Measurements from ENCODE around the gene BPGM.

BPGM gene

DNA sequence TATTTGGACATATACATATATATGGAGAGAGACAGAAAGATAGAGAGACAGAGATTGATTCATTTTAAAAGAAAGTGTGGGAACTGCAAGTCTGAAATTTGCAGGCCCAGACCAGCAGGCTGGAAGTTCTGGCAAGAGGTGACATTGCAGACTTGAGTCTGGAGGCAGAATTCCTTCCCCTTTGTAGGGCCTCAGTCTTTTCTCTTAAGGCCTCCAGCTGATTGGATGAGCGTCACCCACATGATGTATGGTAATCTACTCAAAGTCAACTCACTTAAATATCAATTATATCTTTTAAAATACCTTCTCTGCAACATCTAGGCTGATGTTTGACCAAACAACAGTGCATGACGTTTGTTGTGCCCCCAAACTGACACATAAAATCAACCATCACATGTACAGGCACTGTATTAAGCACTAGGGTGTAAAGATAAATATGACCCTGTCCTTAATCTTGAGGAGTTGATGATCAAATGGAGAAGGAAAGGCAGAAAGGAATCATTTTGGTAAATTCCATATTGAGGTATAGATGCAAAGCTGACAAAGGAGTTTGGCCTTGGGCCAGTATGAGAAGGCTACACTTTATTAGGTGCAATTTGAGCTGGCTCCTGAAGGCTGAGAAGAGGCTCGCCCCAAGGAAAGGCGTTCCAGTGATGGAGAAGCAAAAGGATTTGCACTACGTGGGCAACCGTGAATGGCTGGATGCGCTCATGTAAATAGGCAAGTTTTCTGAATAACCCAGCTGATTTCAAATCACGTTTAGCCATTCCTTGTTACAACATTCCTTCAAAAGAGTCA is 52.6 kb downstream of the BPGM start:
- no peak for DNase-seq

GRCh38 chr7:134699899-134700298 is 53.2 kb downstream of the BPGM start:
- DNase-seq: no peak

GRCh38 chr7:134701272-134701671 is 54.6 kb downstream of the BPGM start:
- no peak for DNase-seq

- no peak for DNase-seq
Measured at GRCh38 chr7:134702366-134703240, 56.0 kb downstream of the BPGM start.

DNA sequence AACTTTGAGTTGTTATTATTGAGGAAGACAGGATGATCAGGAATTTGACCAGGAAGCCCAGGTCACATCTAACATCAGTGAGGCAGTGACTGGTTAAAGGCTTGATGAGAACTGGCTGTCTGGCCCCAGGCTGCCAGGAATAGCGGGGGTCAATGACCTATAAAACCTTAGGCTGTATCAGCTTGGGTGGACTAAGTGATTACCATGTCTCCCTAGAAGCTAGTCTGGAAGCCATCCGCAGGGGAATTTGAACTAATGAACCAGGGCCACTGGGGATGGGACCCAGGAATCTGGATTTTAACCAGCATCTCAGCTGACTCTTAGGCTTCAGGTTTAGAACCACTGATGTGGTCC is 56.6 kb downstream of the BPGM start:
- DNase-seq: no peak

- no peak for DNase-seq
Measured at GRCh38 chr7:134703782-134704181, 57.1 kb downstream of the BPGM start.

DNA sequence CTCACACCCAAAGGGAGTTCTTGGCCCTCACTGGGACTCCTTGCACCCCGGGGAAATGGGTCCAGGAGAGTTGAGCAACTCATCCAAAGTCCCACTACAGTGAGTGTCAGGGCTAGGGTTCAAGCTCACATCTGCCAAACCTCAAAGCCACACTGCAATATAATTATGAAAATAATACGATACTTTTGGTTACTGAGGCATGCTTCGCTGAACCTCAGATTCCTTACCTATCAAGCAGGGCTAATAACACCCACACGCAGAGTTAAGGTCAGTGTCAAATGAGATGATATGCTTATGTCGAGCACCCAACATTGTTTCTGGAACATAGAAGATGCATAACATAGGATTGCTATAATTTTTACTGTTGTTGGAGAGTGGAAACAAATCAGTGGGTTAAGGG is 58.2 kb downstream of the BPGM start:
- no peak for DNase-seq

GRCh38 chr7:134705716-134706115 is 59.1 kb downstream of the BPGM start:
- no peak for DNase-seq

GRCh38 chr7:134706468-134706867 is 59.8 kb downstream of the BPGM start:
- no peak for DNase-seq

DNA sequence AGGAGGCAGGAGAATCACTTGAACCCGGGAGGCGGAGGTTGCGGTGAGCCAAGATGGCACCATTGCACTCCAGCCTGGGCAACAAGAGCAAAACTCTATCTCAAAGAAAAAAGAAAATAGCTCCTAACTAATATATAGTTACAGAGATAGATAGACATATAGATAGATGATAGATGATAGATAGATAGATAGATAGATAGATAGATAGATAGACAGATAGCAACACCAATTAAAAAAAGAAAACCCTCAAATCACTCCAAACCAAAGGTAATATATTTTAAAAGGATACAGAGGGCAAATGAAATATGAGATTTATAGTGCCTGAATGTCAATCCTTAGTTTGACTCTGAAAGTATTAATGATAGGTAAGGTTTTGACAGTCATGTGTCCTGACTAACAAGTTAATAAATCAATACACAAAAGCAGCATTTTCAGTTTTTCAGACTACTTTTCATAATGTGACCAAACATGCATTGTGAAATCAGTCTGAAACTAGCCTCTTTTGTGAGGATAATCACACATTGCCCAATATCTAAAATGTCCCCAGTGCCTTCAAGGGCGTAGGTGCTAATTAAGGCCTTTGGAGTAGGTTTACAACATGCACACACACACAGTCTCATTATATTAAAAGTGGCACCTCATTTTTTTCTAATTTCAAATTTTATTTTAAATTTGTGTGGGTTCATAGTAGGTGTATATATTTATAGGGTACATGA is 61.2 kb downstream of the BPGM start:
- no peak for DNase-seq

DNA sequence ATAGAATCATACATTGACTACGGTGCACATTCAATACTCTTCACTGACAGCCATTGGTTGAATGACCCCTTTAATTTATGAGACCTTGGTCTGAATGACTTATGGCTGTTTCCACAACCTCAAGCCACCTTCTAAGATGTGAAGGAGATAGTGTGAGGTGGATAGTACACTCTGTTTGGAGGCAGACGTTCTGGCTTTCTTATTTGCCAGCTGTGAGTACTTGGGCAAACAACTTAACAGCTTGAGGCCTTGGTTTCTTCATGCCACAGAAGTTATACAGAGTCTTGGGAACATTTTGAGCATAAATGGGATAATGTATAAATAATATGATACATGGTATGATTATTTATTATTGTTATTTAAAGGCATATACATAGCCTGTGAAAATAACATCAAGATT is 62.0 kb downstream of the BPGM start:
- DNase-seq: no peak

GRCh38 chr7:134709197-134709596 is 62.5 kb downstream of the BPGM start:
- DNase-seq: no peak

GRCh38 chr7:134710511-134710853 is 63.8 kb downstream of the BPGM start:
- DNase-seq: no peak

DNA sequence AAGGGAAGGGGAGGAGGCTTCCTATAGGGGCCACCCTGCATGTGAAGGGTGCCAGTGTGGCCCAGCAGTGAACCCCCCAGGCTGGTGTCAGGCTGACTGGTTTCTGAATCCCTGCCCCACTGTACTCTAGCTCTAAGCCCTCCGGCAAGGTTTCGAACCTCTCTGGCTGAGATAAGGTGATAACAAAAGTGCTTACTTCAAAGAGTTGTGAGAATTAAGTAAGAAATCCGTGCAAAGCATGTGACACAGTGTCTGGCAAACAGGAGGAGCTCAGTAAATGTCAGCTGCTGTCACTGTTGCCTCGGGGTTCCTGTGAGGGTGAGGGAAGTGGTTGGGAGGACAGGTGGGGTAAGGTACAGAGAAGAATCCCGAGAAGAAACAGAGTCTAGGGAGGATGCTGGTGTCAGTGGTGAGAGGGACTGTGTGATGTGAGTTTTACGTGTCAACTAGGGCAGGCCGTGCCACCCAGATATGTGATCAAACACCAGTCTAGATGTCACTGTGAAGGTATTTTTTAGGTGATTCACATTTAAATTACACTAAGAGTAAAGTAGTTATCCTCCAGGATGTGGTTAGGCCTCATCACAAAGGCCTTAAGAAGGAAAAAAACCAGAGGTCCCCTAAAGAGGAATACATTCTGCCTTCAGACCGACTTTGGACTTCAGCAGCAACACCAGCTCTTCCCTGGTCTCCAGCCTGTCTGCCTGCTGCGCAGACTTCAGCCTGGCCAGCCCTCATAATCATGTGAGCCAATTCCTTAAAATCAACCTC is 64.4 kb downstream of the BPGM start:
- no peak for DNase-seq

- DNase-seq: no peak
Measured at GRCh38 chr7:134712196-134712595, 65.5 kb downstream of the BPGM start.

GRCh38 chr7:134714470-134715205 is 68.0 kb downstream of the BPGM start:
- DNase-seq: no peak

DNA sequence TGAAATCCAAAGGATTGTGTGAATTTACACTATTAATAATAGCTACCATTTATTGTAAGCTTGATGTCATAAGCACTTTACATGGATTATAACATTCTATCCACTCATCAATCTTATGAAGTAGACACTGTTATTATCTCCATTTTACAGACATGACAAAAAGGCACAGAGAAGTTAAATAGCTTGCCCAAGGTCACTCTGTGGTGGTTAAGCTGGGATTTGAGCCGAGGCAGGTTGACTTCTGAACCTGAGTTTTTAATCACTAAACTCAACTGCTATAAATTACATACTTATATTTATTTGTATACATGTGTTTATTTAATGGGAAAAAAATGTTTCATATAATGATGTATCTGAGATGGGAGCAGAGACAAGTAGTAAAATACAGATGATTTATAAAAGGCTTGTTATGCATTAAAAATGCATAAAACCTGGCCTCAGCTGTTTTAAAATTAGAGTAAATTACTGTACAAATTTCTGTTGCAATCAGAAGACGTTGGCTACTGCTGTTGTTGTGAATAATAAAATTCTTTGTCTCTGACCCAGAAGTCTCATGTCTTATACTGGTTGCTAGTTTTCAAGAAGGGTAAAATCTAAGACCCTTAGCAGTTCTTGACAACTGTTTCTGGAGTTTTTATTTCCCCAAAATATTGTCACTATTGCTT is 71.7 kb downstream of the BPGM start:
- DNase-seq: no peak

DNA sequence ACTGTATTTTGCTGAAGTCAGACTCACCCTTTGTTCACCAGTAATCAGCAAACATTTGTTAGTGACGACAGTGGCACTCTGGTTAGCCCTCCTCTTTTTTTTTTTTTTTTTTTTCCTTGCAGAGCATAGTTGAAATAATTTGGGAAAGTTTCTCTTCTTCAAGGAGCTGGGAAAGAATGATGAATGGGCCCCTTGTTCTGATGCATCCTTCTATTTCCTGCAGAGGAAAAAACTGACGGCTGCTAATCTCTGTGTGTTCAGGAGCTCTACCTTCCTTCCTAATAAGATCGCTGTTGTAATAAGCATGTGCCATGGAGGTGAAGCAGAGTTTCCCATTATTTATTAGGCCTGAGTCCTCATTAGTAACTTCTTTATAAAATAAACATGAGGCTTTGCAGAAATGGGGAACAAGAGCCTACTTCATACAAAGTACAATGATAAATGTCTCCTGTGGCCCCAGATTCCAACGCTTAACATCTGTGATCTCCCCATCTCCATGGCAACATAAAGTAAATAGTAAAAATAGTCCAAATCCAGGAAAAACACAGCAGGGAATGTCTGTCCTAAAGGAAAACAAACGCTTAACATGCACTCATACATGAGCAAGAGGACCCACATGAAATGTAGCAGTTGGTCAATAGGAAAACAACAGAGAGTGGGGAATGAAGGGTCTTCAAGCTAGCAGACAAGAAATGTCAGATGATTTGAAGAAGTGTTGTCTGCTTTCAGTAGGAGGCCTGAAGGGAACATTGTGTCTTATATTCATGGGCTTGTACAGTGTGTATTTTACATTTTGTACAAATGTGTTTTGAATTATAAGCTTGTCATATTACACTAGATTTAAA is 73.7 kb downstream of the BPGM start:
- no peak for DNase-seq

GRCh38 chr7:134721171-134721570 is 74.5 kb downstream of the BPGM start:
- DNase-seq: no peak

- DNase-seq: no peak
Measured at GRCh38 chr7:134722786-134723322, 76.2 kb downstream of the BPGM start.

Measured in NCI-H748 treated with DMSO at 0.1 percent for 48 hours (cell line).